HG02970 (cell line): Measurements from ENCODE around the gene TCERG1L.
"Not testable (repeated sequence)": the region's sequence is repeated elsewhere in the genome, so short reads cannot be mapped to it uniquely, and the experiment has no call there.

Experiments used
- ATAC-seq: cut with Tn5 transposase; IDR thresholded peaks from one replicate; pipeline ENCODE4 v1.9.1; 2021; ENCODE audit warnings: mild to moderate bottlenecking, moderate library complexity, moderate number of reproducible peaks; ENCODE audit not compliant: unreplicated experiment, low FRiP score

The TCERG1L gene

DNA sequence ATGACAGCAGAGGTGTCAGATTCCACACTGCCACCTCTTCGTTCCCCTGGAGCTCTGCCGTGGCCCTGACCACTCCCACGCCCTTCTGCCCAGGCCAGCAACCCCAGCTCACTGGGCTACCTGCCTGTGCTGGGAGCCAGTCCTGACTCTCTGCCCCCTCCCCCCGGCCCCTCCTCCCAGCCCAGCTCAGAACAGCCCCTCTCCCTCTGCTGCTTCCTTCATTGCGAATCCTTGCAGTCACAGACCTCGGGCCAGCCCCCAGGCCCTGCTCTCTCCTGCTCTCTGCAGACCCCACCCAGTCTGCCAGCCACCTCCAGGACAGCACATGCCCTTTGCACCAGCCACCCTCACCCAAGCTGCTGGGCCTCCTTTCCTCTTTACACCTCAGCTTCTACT, 60.4 kb downstream of the TCERG1L start:
- no peak for ATAC-seq

GRCh38 chr10:131250454-131251145, 60.9 kb downstream of the TCERG1L start:
- ATAC-seq = no peak

DNA sequence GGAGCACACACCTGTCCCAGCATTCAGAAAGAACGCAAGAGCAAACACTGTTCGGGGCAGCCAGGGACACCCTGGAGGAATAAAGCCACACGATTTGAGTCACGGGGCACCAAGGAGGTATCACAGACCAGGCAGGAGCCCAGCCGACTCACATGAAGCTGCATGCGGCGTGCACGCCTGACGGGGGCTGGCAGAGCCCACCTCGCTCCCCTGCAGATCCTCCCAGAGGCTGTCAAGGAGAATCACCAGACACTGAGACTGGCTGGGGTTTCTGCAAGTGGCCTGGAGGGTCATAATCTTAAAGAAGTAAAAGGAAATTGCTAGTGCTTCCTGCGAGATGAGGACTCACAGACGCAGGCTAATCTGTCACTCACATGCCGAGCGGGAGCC, 61.6 kb downstream of the TCERG1L start:
- no peak for ATAC-seq

DNA sequence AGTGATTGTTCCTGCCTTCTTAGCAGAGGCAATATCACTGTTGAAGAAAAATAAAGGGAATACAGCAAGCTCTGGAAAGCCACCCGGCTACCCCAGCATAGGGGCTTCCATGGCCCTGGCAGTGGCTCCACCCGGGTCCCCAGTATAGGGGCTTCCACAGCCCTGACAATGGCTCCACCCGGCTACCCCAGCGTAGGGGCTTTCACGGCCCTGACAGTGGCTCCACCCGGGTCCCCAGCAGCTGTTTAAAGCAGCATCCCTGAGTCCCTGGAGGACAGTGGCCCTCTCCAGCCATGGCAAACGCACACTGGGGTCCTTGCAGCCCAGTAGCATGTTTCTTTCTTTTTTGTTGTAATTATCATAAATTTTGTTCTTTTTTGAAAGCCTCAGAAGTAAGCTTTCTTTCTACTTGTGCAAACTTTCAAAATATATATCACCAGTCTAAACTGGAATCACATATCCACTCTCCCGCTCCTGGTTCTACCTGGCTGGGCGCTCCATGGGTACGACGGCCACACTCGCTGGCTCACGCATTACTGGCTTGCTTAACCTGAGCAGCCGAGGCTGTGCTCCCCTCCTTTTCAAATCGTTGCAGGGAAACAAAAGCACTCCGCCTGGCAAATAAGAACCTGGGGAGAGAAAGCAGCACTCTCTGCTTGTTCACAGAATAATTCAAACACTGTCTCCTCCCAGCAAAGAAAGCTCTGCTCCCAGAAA, 62.1 kb downstream of the TCERG1L start:
- ATAC-seq = no peak

- no peak for ATAC-seq
These were observed 63.0 kb downstream of the TCERG1L start for GRCh38 chr10:131248376-131249165.

- no peak for ATAC-seq
These were observed 63.6 kb downstream of the TCERG1L start for GRCh38 chr10:131247873-131248272.

GRCh38 chr10:131246775-131247174, 64.7 kb downstream of the TCERG1L start:
- no peak for ATAC-seq

DNA sequence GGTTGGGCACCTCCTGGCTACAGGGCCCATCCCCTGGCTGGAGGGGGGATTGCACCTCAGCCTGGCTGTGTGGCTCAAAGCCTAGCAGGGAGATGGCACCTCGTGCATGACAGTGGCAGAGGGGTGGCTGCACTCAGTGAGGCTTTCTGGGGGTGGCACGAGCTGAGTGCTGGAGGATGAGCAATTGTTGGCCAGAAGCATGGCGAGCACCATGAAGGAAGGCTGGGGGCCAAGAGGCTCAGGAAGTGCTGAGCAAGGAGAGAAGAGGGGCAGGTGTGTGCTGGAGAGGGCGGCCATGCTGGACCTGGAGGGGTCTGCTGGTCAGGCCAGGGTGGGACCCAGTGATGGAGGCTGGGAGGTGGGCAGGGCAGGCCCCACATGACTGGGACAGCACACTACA, 65.4 kb downstream of the TCERG1L start:
- ATAC-seq = no peak

GRCh38 chr10:131245475-131246059, 66.0 kb downstream of the TCERG1L start:
- ATAC-seq = no peak

DNA sequence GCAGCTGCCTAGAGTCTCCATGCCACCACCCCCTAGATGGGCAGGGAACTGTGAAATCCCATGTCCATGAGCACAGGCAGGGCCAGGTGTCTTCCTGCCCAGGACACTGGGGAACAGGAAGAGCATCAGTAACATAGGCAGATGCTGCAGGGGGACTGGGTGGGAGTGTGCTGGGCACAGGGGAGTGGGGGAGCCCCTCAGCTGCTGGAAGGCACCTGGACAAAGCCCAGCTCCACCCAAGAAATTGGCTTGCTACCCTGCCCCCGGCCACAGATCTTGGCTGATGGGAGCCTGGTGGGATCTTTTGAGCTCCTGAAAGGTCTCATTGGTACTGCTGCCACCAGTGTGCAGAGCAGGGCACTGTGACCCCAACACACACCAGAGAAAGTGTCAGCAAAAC, 66.7 kb downstream of the TCERG1L start:
- ATAC-seq = no peak

- ATAC-seq = no peak
These were observed 68.4 kb downstream of the TCERG1L start for GRCh38 chr10:131243076-131243475.

DNA sequence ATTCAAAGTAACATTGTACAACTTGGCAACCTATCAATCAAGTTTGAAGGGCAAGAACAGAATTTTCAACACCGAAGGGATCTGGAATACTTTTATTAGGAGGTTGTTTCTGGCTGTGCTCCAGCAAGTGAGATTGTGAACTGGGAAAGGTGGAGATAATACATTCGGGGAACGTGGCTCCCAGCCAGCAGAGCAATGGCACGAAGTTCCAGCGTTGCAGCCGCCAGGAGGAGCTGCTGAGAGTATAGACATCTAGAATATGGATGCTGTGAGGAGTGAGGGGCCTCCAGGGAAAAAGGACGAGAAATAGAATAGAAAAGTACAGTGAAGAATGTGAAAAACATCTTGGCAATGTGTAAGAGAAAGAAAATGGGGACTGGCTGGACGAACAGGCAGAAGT, 69.5 kb downstream of the TCERG1L start:
- ATAC-seq = no peak

- no peak for ATAC-seq
These were observed 70.8 kb downstream of the TCERG1L start for GRCh38 chr10:131240691-131241090.

DNA sequence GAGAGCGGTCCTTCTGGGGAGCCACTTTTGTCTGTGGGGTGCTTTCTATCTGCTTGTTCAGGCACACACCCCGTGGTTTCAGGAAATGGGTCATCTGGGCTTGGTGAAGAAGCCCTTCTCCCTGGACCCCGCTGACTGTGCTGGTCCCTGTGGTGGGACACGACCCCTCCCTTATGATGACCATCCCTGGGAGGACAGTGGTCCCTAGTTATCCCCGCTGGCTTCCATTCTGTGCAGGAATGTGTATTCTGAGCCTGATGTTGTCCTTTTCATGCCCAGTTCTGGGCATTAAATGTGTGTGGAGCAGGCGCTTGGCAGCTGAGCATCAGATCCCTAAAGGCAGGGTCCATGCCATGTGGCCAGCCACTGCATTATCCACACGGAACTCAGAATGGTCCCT, 71.6 kb downstream of the TCERG1L start:
- no peak for ATAC-seq

DNA sequence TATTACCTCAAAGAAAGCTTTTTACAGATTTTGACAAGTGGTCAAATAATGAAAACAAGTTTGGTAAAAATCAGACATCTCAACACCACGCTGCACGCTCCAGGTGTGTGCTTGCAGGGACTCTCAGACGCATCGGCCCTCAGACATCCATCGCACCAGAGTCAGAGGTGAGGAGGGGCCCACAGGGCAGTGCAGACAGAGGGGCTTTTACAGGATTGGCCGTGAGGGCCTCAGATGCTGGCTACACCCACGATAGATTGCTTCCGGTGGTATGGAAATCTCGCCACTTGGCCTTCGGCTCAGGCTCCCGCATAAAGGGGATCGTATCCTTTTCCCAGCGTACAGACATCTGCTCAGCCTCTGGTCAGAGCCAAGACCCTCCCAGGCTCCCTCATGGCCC, 72.1 kb downstream of the TCERG1L start:
- ATAC-seq = no peak

- no peak for ATAC-seq
These were observed 72.7 kb downstream of the TCERG1L start for GRCh38 chr10:131238669-131239280.

DNA sequence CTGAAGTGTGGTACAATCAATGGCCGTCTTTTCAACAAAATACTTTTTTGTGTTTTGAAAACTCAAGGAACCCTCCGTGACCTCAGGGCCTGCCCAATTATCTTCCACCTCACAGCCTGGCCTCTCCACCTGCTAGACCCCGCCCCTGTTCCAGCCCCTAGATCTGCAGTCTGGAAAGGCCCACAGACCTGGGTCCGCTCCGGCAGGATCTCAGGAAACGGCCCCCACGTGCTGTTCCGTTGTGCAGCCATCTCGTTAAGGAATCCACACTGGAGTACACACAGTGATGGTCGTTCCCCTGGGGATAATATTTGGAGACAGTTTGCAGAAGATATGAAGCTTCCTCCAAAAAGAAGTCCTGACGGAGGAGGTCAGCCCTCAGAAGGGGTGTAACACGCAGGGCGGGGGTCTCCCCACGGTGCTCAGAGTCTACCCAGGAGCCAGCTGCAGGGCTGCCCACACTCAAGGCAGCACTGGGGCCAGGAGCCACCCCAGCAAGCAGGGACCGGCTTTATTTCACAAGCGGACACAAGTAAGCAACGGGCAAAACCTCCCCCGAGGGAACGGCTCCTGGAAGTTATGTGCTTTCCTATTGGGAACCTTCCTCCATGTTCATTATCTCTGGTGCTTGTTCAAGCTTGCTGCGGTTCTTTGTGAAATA, 73.4 kb downstream of the TCERG1L start:
- ATAC-seq = no peak

DNA sequence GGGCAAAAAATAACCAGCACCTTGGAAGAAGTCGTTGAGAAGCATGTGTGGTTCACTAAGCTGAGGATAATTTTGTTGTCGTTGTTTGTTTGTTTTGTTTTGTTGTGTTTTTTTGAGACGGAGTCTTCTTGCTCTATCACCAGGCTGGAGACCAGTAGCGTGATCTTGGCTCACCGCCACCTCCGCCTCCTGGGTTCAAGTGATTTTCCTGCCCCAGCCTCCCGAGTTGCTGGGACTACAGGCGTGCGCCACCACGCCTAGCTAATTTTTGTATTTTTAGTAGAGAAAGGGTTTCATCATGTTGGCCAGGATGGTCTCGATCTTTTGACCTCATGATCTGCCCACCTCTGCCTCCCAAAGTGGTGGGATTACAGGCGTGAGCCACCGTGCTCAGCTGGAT, 76.9 kb downstream of the TCERG1L start:
- not testable (repeated sequence) for ATAC-seq

GRCh38 chr10:131233611-131234258, 77.8 kb downstream of the TCERG1L start:
- ATAC-seq = no peak
